AG04450 (cell line): ENCODE results near the gene NTM. TPM values are rescaled to one million over a fixed set of nuclear protein-coding genes. Genes with fewer than 3 reads are reported as not detected.

Source experiments
- CTCF ChIA-PET: fragments of 300-600, 350-600 bp; formaldehyde crosslinking; extraction: SDS; loops from one replicate; lab custom pipeline; 2022; ENCODE audit warnings: antibody characterized with exemption, inconsistent platforms; lab: Charles Lee
- POLR2A ChIA-PET: fragments of 350-600 bp; formaldehyde crosslinking; extraction: SDS; loops from one replicate; lab custom pipeline; 2021; ENCODE audit warnings: antibody characterized with exemption, inconsistent platforms; lab: Yijun Ruan, JAX
- DNase-seq: peaks from one replicate; pipeline ENCODE4 v3.0.0-alpha.2; 2011; ENCODE audit warnings: low read depth, low spot score
- H3K27ac ChIP-seq: one replicate; pipeline ENCODE4 v1.5.1; 2012; ENCODE audit warnings: low read depth, low read length, control low read depth
- H3K27me3 ChIP-seq: one replicate; pipeline ENCODE4 v1.6.0; 2012; ENCODE audit warnings: low read length; ENCODE audit not compliant: control insufficient read depth, insufficient read depth
- H3K4me3 ChIP-seq: 2 replicates; pipeline ENCODE4 v1.5.1; 2011; ENCODE audit warnings: mild to moderate bottlenecking, low read depth, low read length, control low read depth
- H3K9me3 ChIP-seq: 2 replicates; pipeline ENCODE4 v1.5.1; 2012; ENCODE audit warnings: low read length; ENCODE audit not compliant: control insufficient read depth, insufficient read depth
- polyA plus RNA-seq: library from polyadenylated mRNA; depleted of rRNA; stranded (reverse); fragments of >200 nt; gene quantifications from 2 replicates; pipeline ENCODE4 v1.2.3, GENCODE V29; 2011
- TF ChIP-seq, protein P1 (sequence below): IDR thresholded peaks from 2 replicates; pipeline ENCODE4 v1.5.1; 2011; ENCODE audit warnings: low read depth, low read length, control low read depth, inconsistent platforms

The NTM gene
- polyA plus RNA-seq, 1 experiment = 26.9 TPM

DNA sequence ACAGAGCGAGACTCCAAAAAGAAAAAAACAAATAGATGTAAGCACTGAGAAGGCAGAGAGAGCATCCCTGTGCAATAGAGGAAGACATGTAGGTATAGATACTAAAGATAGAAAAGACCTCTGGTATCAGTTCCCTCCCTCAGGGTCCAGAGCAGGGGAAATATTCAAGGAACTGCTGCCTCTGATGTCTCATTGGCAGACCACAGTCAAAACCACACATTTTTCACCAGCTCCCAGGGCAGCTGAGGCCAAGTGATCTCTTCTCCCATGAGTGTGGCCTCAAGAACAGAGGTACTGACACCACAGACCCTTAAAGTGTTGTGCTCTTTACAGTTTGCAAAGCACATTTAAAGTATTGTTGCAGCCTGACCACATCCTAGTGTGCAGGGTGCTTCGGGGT is 288.5 kb downstream of the NTM start:
- DNase-seq = no peak
- ChIA-PET CTCF (interaction anchor here (1.1 to 7.4 kb wide), 2 partner anchors 16 to 35 kb away, joined by 3 to 46 read pairs; no protein-coding TSS in a partner anchor), POLR2A (no interaction called here)
- H3K27me3 ChIP-seq = peaks cover 2% of the 10 kb centered on the region
- TF ChIP-seq, protein P1, sequence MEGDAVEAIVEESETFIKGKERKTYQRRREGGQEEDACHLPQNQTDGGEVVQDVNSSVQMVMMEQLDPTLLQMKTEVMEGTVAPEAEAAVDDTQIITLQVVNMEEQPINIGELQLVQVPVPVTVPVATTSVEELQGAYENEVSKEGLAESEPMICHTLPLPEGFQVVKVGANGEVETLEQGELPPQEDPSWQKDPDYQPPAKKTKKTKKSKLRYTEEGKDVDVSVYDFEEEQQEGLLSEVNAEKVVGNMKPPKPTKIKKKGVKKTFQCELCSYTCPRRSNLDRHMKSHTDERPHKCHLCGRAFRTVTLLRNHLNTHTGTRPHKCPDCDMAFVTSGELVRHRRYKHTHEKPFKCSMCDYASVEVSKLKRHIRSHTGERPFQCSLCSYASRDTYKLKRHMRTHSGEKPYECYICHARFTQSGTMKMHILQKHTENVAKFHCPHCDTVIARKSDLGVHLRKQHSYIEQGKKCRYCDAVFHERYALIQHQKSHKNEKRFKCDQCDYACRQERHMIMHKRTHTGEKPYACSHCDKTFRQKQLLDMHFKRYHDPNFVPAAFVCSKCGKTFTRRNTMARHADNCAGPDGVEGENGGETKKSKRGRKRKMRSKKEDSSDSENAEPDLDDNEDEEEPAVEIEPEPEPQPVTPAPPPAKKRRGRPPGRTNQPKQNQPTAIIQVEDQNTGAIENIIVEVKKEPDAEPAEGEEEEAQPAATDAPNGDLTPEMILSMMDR = no peak
- H3K4me3 ChIP-seq = no peak overlapping the region
- H3K9me3 ChIP-seq = no peaks in the 10 kb centered on the region
- H3K27ac ChIP-seq = no peak overlapping the region

DNA sequence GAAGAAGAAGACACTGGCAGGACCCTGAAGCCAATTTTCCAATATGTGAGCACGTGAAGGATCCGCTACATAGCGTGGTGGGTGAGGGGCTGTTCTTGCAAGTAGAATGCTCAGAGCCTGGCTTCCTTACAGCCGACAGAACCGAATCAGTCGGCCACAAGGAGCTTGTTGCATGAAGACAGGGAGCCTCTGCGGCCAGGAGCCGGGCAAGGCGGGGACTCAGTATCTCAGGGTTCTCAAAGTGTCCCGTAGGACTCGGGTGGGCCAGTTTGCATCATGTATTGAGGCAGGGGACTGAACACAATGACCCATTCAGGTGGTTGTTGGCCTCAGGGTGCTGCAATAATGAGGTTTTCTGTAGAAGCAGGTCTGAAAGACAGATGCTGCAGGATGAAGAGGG is 289.5 kb downstream of the NTM start:
- peaks cover 2% of the 10 kb centered on the region for H3K27me3 ChIP-seq
- TF ChIP-seq, protein P1 = no peak
- ChIA-PET POLR2A (no interaction called here), CTCF (interaction anchor here (7.4 kb wide), 1 partner anchor 15 kb away, joined by 46 read pairs; no protein-coding TSS in a partner anchor)
- no peak overlapping the region for H3K27ac ChIP-seq
- no peak overlapping the region for H3K4me3 ChIP-seq
- no peaks in the 10 kb centered on the region for H3K9me3 ChIP-seq
- DNase-seq = no peak

GRCh38 chr11:131661132-131661531 is 290.7 kb downstream of the NTM start:
- ChIA-PET CTCF (interaction anchor here (7.4 kb wide), 1 partner anchor 13 kb away, joined by 46 read pairs; no protein-coding TSS in a partner anchor), POLR2A (no interaction called here)
- Histone ChIP-seq H3K4me3 (no peak overlapping the region), H3K27ac (no peak overlapping the region), H3K27me3 (peaks cover 2% of the 10 kb centered on the region), H3K9me3 (no peaks in the 10 kb centered on the region)
- TF ChIP-seq, protein P1 = no peak
- no peak for DNase-seq

DNA sequence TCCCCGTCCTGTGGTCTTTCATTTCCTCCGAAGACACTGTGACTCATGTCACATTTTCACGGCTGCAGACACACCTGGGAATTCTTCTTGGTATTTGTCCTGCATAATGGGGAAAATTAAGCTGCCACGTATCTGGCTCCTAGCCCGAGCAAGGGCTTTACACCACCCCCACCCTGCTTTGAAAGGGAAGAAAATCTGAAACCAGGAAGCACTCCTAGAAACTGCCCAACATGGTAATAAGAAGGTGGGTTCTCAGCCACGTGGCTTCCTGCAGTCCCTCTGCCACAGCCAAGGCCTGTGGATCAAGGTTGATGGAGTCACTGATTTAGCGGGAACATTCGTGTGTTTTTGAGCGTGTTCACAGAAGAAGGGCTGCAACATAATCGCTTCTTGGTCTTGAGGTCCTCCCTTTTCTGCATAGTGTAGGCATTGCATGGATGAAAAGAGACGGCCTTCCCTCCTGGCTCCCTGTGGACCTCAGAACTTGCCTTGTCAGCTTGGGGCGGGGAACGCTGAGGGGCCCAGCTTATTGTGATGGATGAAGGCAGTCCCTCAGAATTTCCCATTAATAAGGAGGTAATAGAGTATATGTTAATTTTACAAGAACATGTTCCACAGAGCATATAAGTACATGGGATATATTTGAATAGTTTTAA is 292.0 kb downstream of the NTM start:
- Histone ChIP-seq H3K27ac (no peak overlapping the region), H3K9me3 (no peaks in the 10 kb centered on the region), H3K4me3 (no peak overlapping the region), H3K27me3 (no peaks in the 10 kb centered on the region)
- CTCF ChIA-PET = interaction anchor here (7.4 kb wide), 1 partner anchor 12 kb away, joined by 46 read pairs; no protein-coding TSS in a partner anchor
- DNase-seq = no peak
- TF ChIP-seq, protein P1 = no peak
- POLR2A ChIA-PET = no interaction called here

DNA sequence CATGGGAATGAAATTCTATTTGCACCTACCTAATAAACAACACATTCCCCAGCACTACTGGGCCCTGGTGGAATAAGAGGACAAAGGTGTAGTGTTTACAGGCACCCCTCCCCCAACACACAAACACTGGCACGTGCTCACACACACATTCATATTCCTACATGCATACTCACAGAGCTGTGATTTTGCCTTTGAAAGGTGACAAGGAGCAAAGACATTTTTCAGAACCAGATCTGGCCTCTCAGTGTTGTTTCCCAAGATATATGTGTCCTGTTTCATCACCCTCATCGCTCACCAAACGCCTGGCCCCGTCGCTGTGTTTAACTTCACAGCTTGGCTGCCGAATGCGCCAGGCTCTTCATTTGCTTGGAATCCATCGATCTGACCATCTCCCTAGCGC is 292.6 kb downstream of the NTM start:
- POLR2A ChIA-PET = no interaction called here
- CTCF ChIA-PET = interaction anchor here (1.4 to 7.4 kb wide), 2 partner anchors 12 to 638 kb away, joined by 4 to 46 read pairs; no protein-coding TSS in a partner anchor
- TF ChIP-seq, protein P1 = no peak
- Histone ChIP-seq H3K9me3 (no peaks in the 10 kb centered on the region), H3K27me3 (no peaks in the 10 kb centered on the region), H3K4me3 (no peak overlapping the region), H3K27ac (no peak overlapping the region)
- no peak for DNase-seq
